Gastroesophageal sphincter (tissue), 4 donors: Measurements from ENCODE around the gene DNAAF9. TPM values are rescaled to one million over a fixed set of nuclear protein-coding genes. Genes with fewer than 3 reads are reported as not detected.
"Not testable (repeated sequence)": the region's sequence is repeated elsewhere in the genome, so short reads cannot be mapped to it uniquely, and the experiment has no call there.

Experiments used
- ATAC-seq: fragments of 150-250 bp; one replicate; pipeline ENCODE4 v1.9.1; 2016; ENCODE audit warnings: mild to moderate bottlenecking, moderate library complexity
- H3K27ac ChIP-seq, 4 donors: fragments of 200-600 bp; sonication (generic) in 3 of 4; 1 replicate in 3 of 4; 2 replicates in 1 of 4; pipeline ENCODE4 v1.5.1; 2016 to 2019
- H3K27me3 ChIP-seq: fragments of 200-600 bp; sonication (generic); one replicate; pipeline ENCODE4 v1.5.1; 2019
- H3K36me3 ChIP-seq, 2 donors: fragments of 200-600 bp; sonication (generic); one replicate each; pipeline ENCODE4 v1.5.1; 2019; ENCODE audit warnings: control low read depth in 1 of 2
- H3K4me1 ChIP-seq, 3 donors: fragments of 200-600 bp; sonication (generic); 1 replicate in 2 of 3; 2 replicates in 1 of 3; pipeline ENCODE4 v1.5.1; 2016 to 2019; ENCODE audit warnings: control low read depth in 2 of 3
- H3K4me3 ChIP-seq, 2 donors: fragments of 200-600 bp; sonication (generic); one replicate each; pipeline ENCODE4 v1.5.1; 2019; ENCODE audit warnings: mild to moderate bottlenecking in 1 of 2, moderate library complexity in 1 of 2
- H3K9me3 ChIP-seq, 3 donors: fragments of 200-600 bp; sonication (generic); one replicate each; pipeline ENCODE4 v1.5.1; 2017 to 2019; ENCODE audit warnings: control low read depth in 2 of 3
- CTCF ChIP-seq, 4 experiments: fragments of 200-600 bp in 2 of 4; fragments of 450-650 bp in 2 of 4; sonication (generic) in 1 of 4; IDR thresholded peaks; one replicate each; pipeline ENCODE4 v1.5.1; 2017 to 2019; ENCODE audit warnings: antibody characterized with exemption in 4 of 4, mild to moderate bottlenecking in 2 of 4, moderate library complexity in 2 of 4
- EP300 ChIP-seq: sonication (generic); formaldehyde crosslinking; IDR thresholded peaks from one replicate; pipeline ENCODE4 v1.6.1; 2017; ENCODE audit warnings: antibody characterized with exemption, mild to moderate bottlenecking
- POLR2A ChIP-seq, 2 donors: fragments of 450-650 bp; IDR thresholded peaks; one replicate each; pipeline ENCODE4 v1.6.1; 2017; ENCODE audit warnings: antibody characterized with exemption in 2 of 2, mild to moderate bottlenecking in 2 of 2, moderate library complexity in 1 of 2
- POLR2AphosphoS5 ChIP-seq: sonication (generic); formaldehyde crosslinking; IDR thresholded peaks from one replicate; pipeline ENCODE4 v1.6.1; 2017; ENCODE audit warnings: antibody characterized with exemption
- WGBS, 2 donors: methylation state at CpG; one replicate each; pipeline ENCODE4 v1.1.5; 2018; ENCODE audit warnings: low coverage in 1 of 2; 5-methylcytosine and 5-hydroxymethylcytosine counted together
- total RNA-seq, 4 donors: library from RNA; depleted of rRNA; stranded (reverse); fragments of >200 nt; gene quantifications; one replicate each; pipeline ENCODE4 v1.1.0, GENCODE V29; 2016

Gene DNAAF9
- total RNA-seq, 4 donors from 2014 or later, result 30.3 to 59.4 (median 35.9) TPM

- H3K4me1 ChIP-seq, result no peaks in the 10 kb centered on the region
- 80 to 89% methylated on average over 1 to 3 of the region's 3 CpGs for WGBS, 2 donors
- no peaks in the 10 kb centered on the region for H3K36me3 ChIP-seq
- H3K9me3 ChIP-seq, result no peaks in the 10 kb centered on the region
- H3K27ac ChIP-seq, result no peak overlapping the region
- no peak overlapping the region for H3K4me3 ChIP-seq
- ATAC-seq, result no peak
- no peaks in the 10 kb centered on the region for H3K27me3 ChIP-seq
- TF ChIP-seq POLR2AphosphoS5, result no peak
- TF ChIP-seq EP300, result no peak
- TF ChIP-seq POLR2A (IDR thresholded peaks at IDR 0.05), result no peak
- no peak for TF ChIP-seq CTCF (IDR thresholded peaks at IDR 0.05)
Observed at GRCh38 chr20:3433744-3434143, 26.3 kb upstream of the DNAAF9 start.

- H3K9me3 ChIP-seq, result no peaks in the 10 kb centered on the region
- WGBS, 2 donors, result 68% methylated on average over 2 of the region's 3 CpGs
- no peaks in the 10 kb centered on the region for H3K4me1 ChIP-seq
- H3K27ac ChIP-seq, result no peak overlapping the region
- no peak overlapping the region for H3K4me3 ChIP-seq
- no peaks in the 10 kb centered on the region for H3K36me3 ChIP-seq
- TF ChIP-seq POLR2A (IDR thresholded peaks at IDR 0.05) (no peak), POLR2AphosphoS5 (no peak), EP300 (no peak), CTCF (IDR thresholded peaks at IDR 0.05) (no peak)
- no peak for ATAC-seq
- H3K27me3 ChIP-seq, result no peaks in the 10 kb centered on the region
Observed at GRCh38 chr20:3432844-3433243, 25.4 kb upstream of the DNAAF9 start.

GRCh38 chr20:3431109-3431508 is 23.6 kb upstream of the DNAAF9 start:
- Histone ChIP-seq H3K27me3 (no peaks in the 10 kb centered on the region), H3K4me1 (no peaks in the 10 kb centered on the region), H3K36me3 (no peaks in the 10 kb centered on the region), H3K27ac (no peak overlapping the region), H3K9me3 (no peaks in the 10 kb centered on the region), H3K4me3 (no peak overlapping the region)
- TF ChIP-seq POLR2A (IDR thresholded peaks at IDR 0.05), result no peak
- no peak for TF ChIP-seq POLR2AphosphoS5
- TF ChIP-seq CTCF (IDR thresholded peaks at IDR 0.05), result no peak
- no peak for TF ChIP-seq EP300
- WGBS, 2 donors, result 79 to 85% methylated on average over 3 to 4 of the region's 4 CpGs
- no peak for ATAC-seq

GRCh38 chr20:3430376-3431069 is 23.1 kb upstream of the DNAAF9 start:
- Histone ChIP-seq H3K36me3 (no peaks in the 10 kb centered on the region), H3K4me3 (no peak overlapping the region), H3K27ac (no peak overlapping the region), H3K27me3 (no peaks in the 10 kb centered on the region), H3K4me1 (no peaks in the 10 kb centered on the region), H3K9me3 (no peaks in the 10 kb centered on the region)
- WGBS, 2 donors, result 83 to 87% methylated on average over 8 of the region's 14 CpGs
- TF ChIP-seq POLR2A (IDR thresholded peaks at IDR 0.05) (no peak), EP300 (no peak), POLR2AphosphoS5 (no peak), CTCF (IDR thresholded peaks at IDR 0.05) (no peak)
- ATAC-seq, result peak; percentile 46

GRCh38 chr20:3426766-3427165 is 19.3 kb upstream of the DNAAF9 start:
- not testable (repeated sequence) for H3K27me3 ChIP-seq, H3K9me3 ChIP-seq, H3K4me3 ChIP-seq, H3K36me3 ChIP-seq, H3K27ac ChIP-seq, ATAC-seq, H3K4me1 ChIP-seq
- 64 to 83% methylated on average over 2 to 4 of the region's 4 CpGs for WGBS, 2 donors
